OCI-LY3 (cell line): ENCODE results near the gene ARMC2.

Experiments used
- CTCF ChIP-seq: fragments of 200-600, 300-600 bp; sonication (generic); IDR thresholded peaks from 2 replicates; pipeline ENCODE4 v1.5.1; 2014; ENCODE audit warnings: antibody characterized with exemption, low read length, low read depth
- EZH2phosphoT487 ChIP-seq: fragments of 200-600 bp; shearing (Covaris generic); IDR thresholded peaks from 2 replicates; pipeline ENCODE4 v1.6.1; 2018; ENCODE audit warnings: antibody characterized with exemption, mixed run types, low read depth

GRCh38 chr6:108883172-108883571 is 35.0 kb downstream of the ARMC2 start:
- TF ChIP-seq CTCF, result no peak
- peak; percentile 62; the same call in 1 of the 2 replicates for TF ChIP-seq EZH2phosphoT487
